ENCODE results near the gene LSAMP. TPM values are rescaled to one million over a fixed set of nuclear protein-coding genes. Genes with fewer than 3 reads are reported as not detected.

LSAMP gene
- total RNA-seq, 4 donors from 2014 or later = 4.3 to 5.2 (median 5.0) TPM

DNA sequence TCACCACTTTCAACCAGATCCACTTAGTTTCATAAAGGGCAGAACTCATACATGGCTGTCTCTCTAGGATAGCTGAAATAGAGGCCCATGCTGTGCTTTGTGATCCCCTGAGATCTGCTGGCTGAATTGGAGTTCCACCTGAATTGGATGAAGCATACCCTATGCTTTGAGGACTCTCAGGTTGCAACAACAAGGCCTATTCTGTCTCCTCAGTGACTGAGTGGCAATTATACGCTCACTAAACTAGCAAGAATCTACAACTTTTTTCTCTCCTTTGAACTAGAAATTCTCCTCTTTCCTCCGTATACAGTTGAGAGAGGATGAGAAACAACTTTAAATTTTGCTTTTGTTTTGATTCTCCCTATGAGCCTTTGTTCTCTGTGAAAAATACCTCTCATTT is 348.7 kb downstream of the LSAMP start:
- Histone ChIP-seq H3K27me3 (no peaks in the 10 kb centered on the region), H3K9me3 (no peaks in the 10 kb centered on the region), H3K4me3 (no peak overlapping the region), H3K4me1 (no peaks in the 10 kb centered on the region), H3K36me3 (no peaks in the 10 kb centered on the region), H3K27ac (no peak overlapping the region)
- no peak for DNase-seq (ENCODE audit: low spot score in 2 of 2)
- 97% methylated on average over 2 of the region's 2 CpGs for WGBS
- TF ChIP-seq EP300 (IDR thresholded peaks at IDR 0.05) = no peak
- TF ChIP-seq POLR2AphosphoS5 (IDR thresholded peaks at IDR 0.05) = no peak
- TF ChIP-seq, protein P1, sequence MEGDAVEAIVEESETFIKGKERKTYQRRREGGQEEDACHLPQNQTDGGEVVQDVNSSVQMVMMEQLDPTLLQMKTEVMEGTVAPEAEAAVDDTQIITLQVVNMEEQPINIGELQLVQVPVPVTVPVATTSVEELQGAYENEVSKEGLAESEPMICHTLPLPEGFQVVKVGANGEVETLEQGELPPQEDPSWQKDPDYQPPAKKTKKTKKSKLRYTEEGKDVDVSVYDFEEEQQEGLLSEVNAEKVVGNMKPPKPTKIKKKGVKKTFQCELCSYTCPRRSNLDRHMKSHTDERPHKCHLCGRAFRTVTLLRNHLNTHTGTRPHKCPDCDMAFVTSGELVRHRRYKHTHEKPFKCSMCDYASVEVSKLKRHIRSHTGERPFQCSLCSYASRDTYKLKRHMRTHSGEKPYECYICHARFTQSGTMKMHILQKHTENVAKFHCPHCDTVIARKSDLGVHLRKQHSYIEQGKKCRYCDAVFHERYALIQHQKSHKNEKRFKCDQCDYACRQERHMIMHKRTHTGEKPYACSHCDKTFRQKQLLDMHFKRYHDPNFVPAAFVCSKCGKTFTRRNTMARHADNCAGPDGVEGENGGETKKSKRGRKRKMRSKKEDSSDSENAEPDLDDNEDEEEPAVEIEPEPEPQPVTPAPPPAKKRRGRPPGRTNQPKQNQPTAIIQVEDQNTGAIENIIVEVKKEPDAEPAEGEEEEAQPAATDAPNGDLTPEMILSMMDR (IDR thresholded peaks at IDR 0.05) = no peak
- TF ChIP-seq POLR2A (IDR thresholded peaks at IDR 0.05) = no peak

DNA sequence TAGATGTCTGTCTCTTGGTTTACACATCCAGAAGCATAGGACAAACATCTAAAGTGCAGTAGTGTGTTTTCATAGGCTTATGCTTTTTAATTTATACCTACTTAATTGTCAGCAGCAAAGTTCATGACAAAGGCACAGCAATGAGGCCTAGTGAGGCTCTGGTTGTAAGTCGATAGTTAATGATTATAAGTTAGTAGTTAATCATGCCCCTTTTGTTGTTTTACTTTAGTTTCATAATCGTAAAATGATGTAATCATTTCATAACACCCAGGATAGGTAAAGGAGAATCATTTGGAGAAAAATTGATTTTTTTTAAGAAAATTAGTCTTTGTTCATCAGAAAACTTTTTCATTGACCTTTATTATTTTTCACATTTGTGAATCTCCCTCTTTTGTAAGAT is 351.9 kb downstream of the LSAMP start:
- Histone ChIP-seq H3K36me3 (no peaks in the 10 kb centered on the region), H3K9me3 (peaks cover 7% of the 10 kb centered on the region), H3K4me1 (no peaks in the 10 kb centered on the region), H3K27me3 (no peaks in the 10 kb centered on the region), H3K27ac (no peak overlapping the region), H3K4me3 (no peak overlapping the region)
- DNase-seq (ENCODE audit: low spot score in 2 of 2) = no peak
- TF ChIP-seq POLR2A (IDR thresholded peaks at IDR 0.05) (no peak), POLR2AphosphoS5 (IDR thresholded peaks at IDR 0.05) (no peak), EP300 (IDR thresholded peaks at IDR 0.05) (no peak)
- TF ChIP-seq, protein P1 (IDR thresholded peaks at IDR 0.05) = no peak
- WGBS = 79% methylated on average over 2 of the region's 2 CpGs

DNA sequence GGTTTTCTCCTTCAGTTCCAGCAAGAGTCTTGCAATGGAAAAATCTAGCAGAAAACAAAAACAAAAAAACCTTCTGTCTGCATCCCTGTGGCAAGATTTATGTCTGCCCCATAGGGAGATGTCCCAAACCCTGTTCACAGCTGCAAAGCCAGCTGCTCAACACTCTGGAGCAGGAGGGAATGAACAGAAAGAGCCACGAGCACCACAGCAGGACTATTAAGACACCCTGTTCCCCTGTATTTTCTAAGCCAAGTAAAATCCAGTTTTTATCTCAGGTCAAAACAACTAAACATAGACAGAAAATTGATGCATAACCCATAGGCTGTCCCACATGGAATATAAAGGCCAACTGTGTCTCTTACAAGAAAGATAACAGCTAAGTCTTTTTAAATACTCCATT is 357.9 kb downstream of the LSAMP start:
- no peak overlapping the region for H3K27ac ChIP-seq
- TF ChIP-seq EP300 (IDR thresholded peaks at IDR 0.05) (no peak), POLR2A (IDR thresholded peaks at IDR 0.05) (no peak), POLR2AphosphoS5 (IDR thresholded peaks at IDR 0.05) (no peak)
- TF ChIP-seq, protein P1 (IDR thresholded peaks at IDR 0.05) = no peak
- no peak for DNase-seq (ENCODE audit: low spot score in 2 of 2)
- WGBS = 63% methylated on average over 1 of the region's 1 CpG
- H3K27me3 ChIP-seq = no peaks in the 10 kb centered on the region
- H3K4me3 ChIP-seq = no peak overlapping the region
- no peaks in the 10 kb centered on the region for H3K36me3 ChIP-seq
- H3K4me1 ChIP-seq = no peaks in the 10 kb centered on the region
- peaks cover 7% of the 10 kb centered on the region for H3K9me3 ChIP-seq

DNA sequence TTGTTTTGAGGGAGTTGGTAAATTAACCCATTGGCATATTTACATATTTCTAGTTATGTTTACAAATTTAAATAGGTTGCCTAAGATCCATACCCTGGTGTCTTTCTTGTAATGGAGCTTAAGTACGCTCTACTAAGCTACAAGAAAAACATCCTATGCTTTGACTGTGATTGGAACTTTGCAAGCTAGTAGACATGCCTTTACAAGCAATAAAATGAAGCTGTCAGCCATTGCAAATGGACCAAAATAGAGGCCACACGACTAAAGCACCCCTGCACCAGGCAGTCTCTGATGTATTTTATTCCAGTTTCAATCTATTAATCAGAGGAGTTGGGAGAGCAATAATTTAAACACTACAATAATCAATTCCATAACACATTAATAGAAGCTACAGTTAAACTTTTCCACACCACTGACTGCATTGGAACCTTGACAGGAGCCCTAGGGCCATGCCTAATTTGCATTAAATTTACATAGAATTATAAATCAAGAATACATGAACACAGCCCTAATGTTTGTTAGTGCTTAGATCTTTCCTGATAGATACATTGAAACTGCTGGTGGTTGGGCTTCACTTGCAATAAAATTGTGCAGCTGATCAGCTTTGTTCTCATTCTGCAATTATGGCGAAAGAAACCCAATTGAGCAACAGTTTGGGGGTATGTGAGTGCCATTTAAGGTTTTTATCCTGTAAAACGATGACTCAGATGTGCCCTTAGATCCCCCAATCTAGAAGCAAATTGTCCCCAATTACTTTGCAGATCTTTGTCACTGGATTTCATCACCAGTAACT is 360.1 kb downstream of the LSAMP start:
- no peaks in the 10 kb centered on the region for H3K27me3 ChIP-seq
- TF ChIP-seq POLR2A (IDR thresholded peaks at IDR 0.05) = no peak
- TF ChIP-seq, protein P1 (IDR thresholded peaks at IDR 0.05) = no peak
- no peak for TF ChIP-seq POLR2AphosphoS5 (IDR thresholded peaks at IDR 0.05)
- TF ChIP-seq EP300 (IDR thresholded peaks at IDR 0.05) = no peak
- 45% methylated on average over 4 of the region's 4 CpGs for WGBS
- H3K27ac ChIP-seq = no peak overlapping the region
- no peaks in the 10 kb centered on the region for H3K4me1 ChIP-seq
- no peak overlapping the region for H3K4me3 ChIP-seq
- H3K9me3 ChIP-seq = no peaks in the 10 kb centered on the region
- no peaks in the 10 kb centered on the region for H3K36me3 ChIP-seq
- no peak for DNase-seq (ENCODE audit: low spot score in 2 of 2)

DNA sequence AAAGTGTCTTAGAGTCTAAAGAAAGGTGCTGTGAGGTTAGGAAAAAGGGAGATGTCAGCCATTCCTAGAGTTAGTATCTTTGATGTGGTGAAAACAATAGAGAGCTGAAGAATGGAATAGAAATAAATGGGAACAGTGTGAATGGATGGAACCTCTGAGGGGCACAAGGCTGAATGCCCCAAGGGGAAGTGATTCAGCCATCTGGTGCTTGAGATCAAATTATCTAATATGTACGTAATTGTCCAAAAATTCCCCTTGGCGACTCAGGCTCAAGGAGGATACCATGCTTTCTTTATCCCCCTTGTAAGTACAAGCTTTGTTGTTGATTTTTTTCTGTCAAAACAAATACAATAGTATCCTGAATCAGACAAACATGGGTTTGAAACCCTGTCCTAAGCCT is 361.6 kb downstream of the LSAMP start:
- WGBS = 78% methylated on average over 2 of the region's 2 CpGs
- TF ChIP-seq EP300 (IDR thresholded peaks at IDR 0.05) (no peak), POLR2AphosphoS5 (IDR thresholded peaks at IDR 0.05) (no peak), POLR2A (IDR thresholded peaks at IDR 0.05) (no peak)
- Histone ChIP-seq H3K36me3 (no peaks in the 10 kb centered on the region), H3K27me3 (no peaks in the 10 kb centered on the region), H3K27ac (no peak overlapping the region), H3K9me3 (no peaks in the 10 kb centered on the region), H3K4me3 (no peak overlapping the region), H3K4me1 (no peaks in the 10 kb centered on the region)
- DNase-seq (ENCODE audit: low spot score in 2 of 2) = no peak
